Smooth muscle cell (in vitro differentiated cells): Measurements from ENCODE around the gene USP33. TPM values are rescaled to one million over a fixed set of nuclear protein-coding genes. Genes with fewer than 3 reads are reported as not detected.
A peak's percentile ranks its signal among the peaks of the same experiment; 100 is the strongest.

Experiments used
- DNase-seq: peaks from one replicate; lab custom pipeline; 2025; ENCODE audit not compliant: unreplicated experiment; lab: John Stamatoyannopoulos, UW
- H2AFZ ChIP-seq: fragments of 200-600 bp; sonication (generic); 2 replicates; pipeline ENCODE4 v1.6.0; 2016; ENCODE audit warnings: antibody characterized with exemption, low read depth, mild to moderate bottlenecking
- H3F3A ChIP-seq: fragments of 200-600 bp; sonication (generic); 2 replicates; pipeline ENCODE4 v1.6.0; 2017; ENCODE audit warnings: antibody characterized with exemption, low read depth
- H3K27ac ChIP-seq: fragments of 200-600 bp; sonication (generic); 2 replicates; pipeline ENCODE4 v1.5.1; 2016; ENCODE audit warnings: low read depth, mild to moderate bottlenecking
- H3K27me3 ChIP-seq: fragments of 200-600 bp; sonication (generic); 2 replicates; pipeline ENCODE4 v1.6.1; 2016; ENCODE audit warnings: low read depth, mild to moderate bottlenecking
- H3K36me3 ChIP-seq: fragments of 200-600 bp; sonication (generic); 2 replicates; pipeline ENCODE4 v1.5.1; 2016; ENCODE audit warnings: low read depth
- H3K4me1 ChIP-seq: fragments of 200-600 bp; sonication (generic); 2 replicates; pipeline ENCODE4 v1.5.1; 2016; ENCODE audit warnings: low read depth
- H3K4me2 ChIP-seq: fragments of 200-600 bp; sonication (generic); 2 replicates; pipeline ENCODE4 v1.6.0; 2016; ENCODE audit warnings: mild to moderate bottlenecking
- H3K4me3 ChIP-seq: fragments of 200-600 bp; sonication (generic); 2 replicates; pipeline ENCODE4 v1.5.1; 2016; ENCODE audit warnings: mild to moderate bottlenecking
- H3K79me2 ChIP-seq: fragments of 200-600 bp; sonication (generic); 2 replicates; pipeline ENCODE4 v1.6.0; 2016; ENCODE audit warnings: low read depth, mild to moderate bottlenecking
- H3K9ac ChIP-seq: fragments of 200-600 bp; sonication (generic); 2 replicates; pipeline ENCODE4 v1.6.0; 2016; ENCODE audit warnings: low read depth
- H3K9me3 ChIP-seq: fragments of 200-600 bp; sonication (generic); replicated peaks from 2 replicates; pipeline ENCODE4 v1.5.1; 2016; ENCODE audit warnings: low read depth
- H4K20me1 ChIP-seq: fragments of 200-600 bp; sonication (generic); 2 replicates; pipeline ENCODE4 v1.6.0; 2016; ENCODE audit warnings: low read depth
- CTCF ChIP-seq: fragments of 200-600 bp; sonication (generic); IDR thresholded peaks from 2 replicates; pipeline ENCODE4 v1.5.1; 2017; ENCODE audit warnings: borderline replicate concordance, mild to moderate bottlenecking, antibody characterized with exemption; ENCODE audit not compliant: insufficient read depth, poor library complexity, severe bottlenecking
- WGBS: methylation state at CpG from one replicate; pipeline ENCODE4 v1.1.7; 2016; ENCODE audit warnings: low lambda C conversion rate; 5-methylcytosine and 5-hydroxymethylcytosine counted together
- polyA plus RNA-seq: library from polyadenylated mRNA; unstranded; fragments of >200 nt; fragmentation: Nextera tagmentation; extraction: Ambion mirVana; gene quantifications from 2 replicates; pipeline ENCODE4 v1.2.1, GENCODE V29; 2016
- total RNA-seq: library from RNA; depleted of rRNA; stranded (reverse); fragments of >200 nt; gene quantifications from 2 replicates; pipeline ENCODE4 v1.2.3, GENCODE V29; 2014

Gene USP33
- total RNA-seq (41.3 and 60.8 TPM in 2 replicates), polyA plus RNA-seq (26.4 and 28.8 TPM in 2 replicates)

GRCh38 chr1:77759071-77760028 is at the start of gene USP33:
Gene USP33 (minus strand): TSS chr1:77759852. CDS start chr1:77741697, 18,155 bp downstream.
- H3K27me3 ChIP-seq, result no peaks in the 10 kb centered on the region
- peak within 1 kb of the TSS; percentile 97 for H3K4me3 ChIP-seq
- WGBS, result under 1% methylated on average over 77 of the region's 79 CpGs
- H4K20me1 ChIP-seq, result peaks cover 45% of the 10 kb centered on the region
- peak within 1 kb of the TSS; percentile 86 for H3K27ac ChIP-seq
- H3F3A ChIP-seq, result peaks cover 7% of the 10 kb centered on the region
- H3K36me3 ChIP-seq, result no peaks in the 10 kb centered on the region
- H3K9ac ChIP-seq, result peak within 1 kb of the TSS; percentile 88
- H3K79me2 ChIP-seq, result peaks cover 49% of the 10 kb centered on the region
- H3K4me2 ChIP-seq, result peak within 1 kb of the TSS; percentile 95
- DNase-seq, result peak; percentile 33
- peak within 1 kb of the TSS; percentile 94 for H2AFZ ChIP-seq
- TF ChIP-seq CTCF, result no peak
- H3K4me1 ChIP-seq, result peaks cover 6% of the 10 kb centered on the region
- no peaks in the 10 kb centered on the region for H3K9me3 ChIP-seq

- H3K9ac ChIP-seq, result no peak overlapping the region
Observed at GRCh38 chr1:77803371-77803770, 43.7 kb upstream of the USP33 start.

GRCh38 chr1:77802026-77802425 is 42.4 kb upstream of the USP33 start:
- Histone ChIP-seq H3K27me3 (no peaks in the 10 kb centered on the region), H3K79me2 (peaks cover 7% of the 10 kb centered on the region), H3K36me3 (peaks cover 8% of the 10 kb centered on the region), H3K9me3 (no peaks in the 10 kb centered on the region), H3K27ac (no peak overlapping the region), H4K20me1 (peaks cover 12% of the 10 kb centered on the region), H2AFZ (no peak overlapping the region), H3K4me1 (no peaks in the 10 kb centered on the region), H3K4me2 (no peak overlapping the region), H3K9ac (no peak overlapping the region), H3K4me3 (no peak overlapping the region), H3F3A (no peaks in the 10 kb centered on the region)
- TF ChIP-seq CTCF, result no peak
- WGBS, result 92% methylated on average over 2 of the region's 2 CpGs
- DNase-seq, result no peak

More at GRCh38 chr1:77803371-77803770, 43.7 kb upstream of the USP33 start:
- peaks cover 8% of the 10 kb centered on the region for H3K36me3 ChIP-seq
- no peak overlapping the region for H3K27ac ChIP-seq
- no peak overlapping the region for H3K4me2 ChIP-seq
- TF ChIP-seq CTCF, result no peak
- no peaks in the 10 kb centered on the region for H3K27me3 ChIP-seq
- no peak overlapping the region for H3K4me3 ChIP-seq
- H4K20me1 ChIP-seq, result peaks cover 6% of the 10 kb centered on the region
- H2AFZ ChIP-seq, result no peak overlapping the region
- 95% methylated on average over 2 of the region's 2 CpGs for WGBS
- peaks cover 5% of the 10 kb centered on the region for H3K79me2 ChIP-seq
- no peaks in the 10 kb centered on the region for H3F3A ChIP-seq
- no peaks in the 10 kb centered on the region for H3K4me1 ChIP-seq
- no peak for DNase-seq
- H3K9me3 ChIP-seq, result no peaks in the 10 kb centered on the region
